RKO (cell line): Measurements from ENCODE around the gene SIAH1.
"Not testable (repeated sequence)": the region's sequence is repeated elsewhere in the genome, so short reads cannot be mapped to it uniquely, and the experiment has no call there.

ENCODE experiments used
- DNase-seq: peaks from one replicate; pipeline ENCODE4 v3.0.0-alpha.2; 2016; ENCODE audit warnings: low spot score

SIAH1 gene

DNA sequence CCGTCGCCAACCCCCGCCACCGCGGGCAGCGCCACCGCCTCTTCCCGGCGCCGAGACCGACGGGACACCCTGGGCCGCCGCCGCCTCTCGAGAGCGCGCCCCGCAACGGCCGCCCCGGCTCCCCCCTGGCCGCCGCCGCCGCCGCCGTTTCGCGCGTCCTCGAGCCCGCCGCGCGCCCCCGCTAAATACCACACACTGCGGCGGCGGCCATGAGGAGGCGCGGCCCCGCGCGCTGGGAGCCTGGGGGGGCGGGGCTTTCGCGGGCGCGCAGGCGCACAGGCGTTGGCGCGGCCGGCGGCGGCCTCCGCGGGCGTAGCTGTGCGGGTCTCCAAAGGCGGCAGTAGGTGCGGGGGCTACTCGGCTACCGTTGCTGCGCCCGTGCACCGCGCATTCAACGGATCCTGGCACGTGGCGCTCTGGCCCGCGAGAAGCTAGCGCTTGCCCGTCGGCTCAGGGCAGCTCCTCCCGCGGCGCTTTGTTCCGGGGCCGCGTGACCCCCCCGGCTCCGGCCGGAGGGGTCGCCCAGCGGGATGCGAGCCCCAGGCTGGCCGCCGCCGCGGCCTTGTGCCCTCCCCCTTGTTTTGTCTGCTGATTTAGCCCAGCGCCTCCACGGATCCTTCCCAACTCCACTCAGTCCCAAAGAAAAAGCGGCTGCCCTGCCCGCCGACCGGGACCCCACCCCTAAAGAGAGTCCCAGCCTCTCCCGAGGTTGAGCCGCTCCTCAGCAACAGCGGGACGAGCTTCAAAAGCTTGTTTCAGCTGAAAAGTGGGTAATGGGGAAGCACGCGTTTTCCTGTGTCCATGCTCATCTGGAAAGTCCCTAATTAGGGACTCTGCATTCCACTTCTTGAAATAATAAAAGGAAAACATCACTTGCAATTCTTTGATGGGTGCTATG is at the start of gene SIAH1:
TSS of gene SIAH1 (minus strand) at position 161 of the 898 bp plus-strand sequence. CDS start 22,985 bp downstream, outside the sequence.
- peak; percentile 81 for DNase-seq

- no peak for DNase-seq
Observed at GRCh38 chr16:48434653-48435317, 49.6 kb upstream of the SIAH1 start.

DNA sequence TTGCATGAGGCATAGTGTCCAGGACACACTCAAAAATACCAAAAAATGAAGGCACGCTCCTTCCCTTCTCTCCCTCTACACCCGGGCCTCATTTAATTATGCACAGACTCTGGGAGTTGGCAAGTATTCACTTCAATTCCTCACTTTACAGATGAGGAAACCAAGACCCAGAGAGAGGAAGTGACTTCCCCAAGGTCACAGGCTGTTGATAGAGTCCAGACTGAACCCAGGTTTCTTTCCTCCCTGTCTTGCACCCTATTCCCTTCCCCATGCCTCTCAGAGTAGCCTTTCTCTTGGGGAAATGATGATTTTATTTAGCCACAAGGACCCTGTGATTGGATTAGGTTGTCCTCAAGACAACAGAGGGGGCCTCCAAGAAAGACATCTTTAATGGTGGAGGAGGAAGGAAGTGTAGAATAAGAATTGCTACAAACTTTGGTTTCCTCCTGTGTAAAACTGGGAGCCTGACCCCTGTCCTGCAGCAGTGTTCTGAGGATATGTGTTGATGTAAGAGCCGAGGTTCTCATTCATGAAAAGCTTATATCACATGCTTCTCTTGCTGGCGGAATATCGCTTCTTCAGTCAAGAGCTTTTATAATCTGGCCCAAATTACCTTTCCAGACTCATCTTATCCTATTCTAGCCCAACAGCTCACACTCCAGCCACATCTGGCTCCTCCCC is 48.8 kb upstream of the SIAH1 start:
- DNase-seq: no peak

GRCh38 chr16:48433116-48433849 is 48.1 kb upstream of the SIAH1 start:
- DNase-seq: no peak

DNA sequence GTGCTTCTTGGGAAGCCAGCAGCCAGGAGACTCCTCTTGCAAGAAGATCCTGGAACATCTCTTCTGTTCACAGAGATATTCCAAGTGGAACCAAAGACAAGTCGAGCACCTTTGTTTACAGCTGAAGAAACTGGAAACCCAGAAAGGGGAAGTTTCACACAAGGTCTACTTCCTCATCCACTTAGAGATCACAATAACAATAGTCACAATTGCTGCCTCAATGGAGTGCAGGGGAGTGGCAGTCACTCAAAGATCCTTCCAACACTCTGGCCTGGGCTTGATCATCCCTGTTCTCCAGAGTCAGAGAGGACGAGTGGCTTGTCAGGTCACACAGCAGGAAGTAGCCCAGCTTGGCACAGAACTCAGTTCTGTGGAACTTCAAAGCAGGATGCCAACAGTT is 46.9 kb upstream of the SIAH1 start:
- no peak for DNase-seq

GRCh38 chr16:48430890-48431289 is 45.7 kb upstream of the SIAH1 start:
- DNase-seq: no peak

DNA sequence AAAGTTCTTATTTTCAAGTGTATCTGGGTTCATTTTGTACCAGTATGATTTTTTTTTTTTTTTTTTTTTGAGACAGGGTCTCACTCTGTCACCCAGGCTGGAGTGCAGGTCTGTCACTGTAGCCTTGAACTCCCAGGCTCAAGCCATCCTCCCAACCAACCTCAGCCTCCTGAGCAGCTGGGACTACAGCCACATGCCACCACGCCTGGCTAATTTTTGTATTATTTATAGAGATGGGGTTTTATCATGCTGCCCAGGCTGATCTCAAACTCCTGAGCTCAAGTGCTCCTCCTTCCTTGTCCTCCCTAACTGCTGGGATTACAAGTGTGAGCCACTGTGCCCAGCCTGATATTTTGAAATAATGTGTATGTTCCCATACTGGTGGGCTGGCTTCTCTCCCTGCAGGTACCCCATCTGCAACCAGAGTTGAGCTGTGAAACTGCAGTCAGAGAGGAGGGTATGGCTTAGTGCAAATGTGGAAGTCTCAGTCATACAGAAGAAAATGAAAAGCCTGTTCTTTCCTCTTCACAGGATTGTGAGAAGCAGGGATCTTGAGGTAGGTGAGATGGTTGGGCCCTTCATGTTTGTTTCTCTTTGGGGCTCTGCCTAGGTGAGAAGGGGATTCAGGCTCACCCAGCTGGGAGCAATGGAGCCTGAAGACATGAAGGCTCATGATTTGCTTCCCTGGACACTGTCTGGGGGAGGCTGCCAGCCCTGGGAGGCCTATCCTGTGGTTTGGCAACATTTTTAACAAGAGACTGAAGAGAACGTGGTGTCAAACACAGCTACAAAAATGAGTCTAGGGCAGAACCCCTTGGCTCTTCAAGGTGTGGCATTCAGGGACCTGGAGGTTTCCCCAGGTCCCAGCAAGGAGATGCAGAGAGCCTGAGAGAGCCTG is 41.3 kb upstream of the SIAH1 start:
- DNase-seq: no peak

- DNase-seq: no peak
Observed at GRCh38 chr16:48422537-48422936, 37.3 kb upstream of the SIAH1 start.

- DNase-seq: no peak
Observed at GRCh38 chr16:48421741-48422140, 36.5 kb upstream of the SIAH1 start.

GRCh38 chr16:48420437-48420836 is 35.2 kb upstream of the SIAH1 start:
- no peak for DNase-seq

GRCh38 chr16:48416617-48417016 is 31.4 kb upstream of the SIAH1 start:
- not testable (repeated sequence) for DNase-seq

- DNase-seq: no peak
Observed at GRCh38 chr16:48413272-48413671, 28.1 kb upstream of the SIAH1 start.

GRCh38 chr16:48409839-48410632 is 24.8 kb upstream of the SIAH1 start:
- DNase-seq: peak; percentile 27

GRCh38 chr16:48408688-48409087 is 23.5 kb upstream of the SIAH1 start:
- DNase-seq: no peak

DNA sequence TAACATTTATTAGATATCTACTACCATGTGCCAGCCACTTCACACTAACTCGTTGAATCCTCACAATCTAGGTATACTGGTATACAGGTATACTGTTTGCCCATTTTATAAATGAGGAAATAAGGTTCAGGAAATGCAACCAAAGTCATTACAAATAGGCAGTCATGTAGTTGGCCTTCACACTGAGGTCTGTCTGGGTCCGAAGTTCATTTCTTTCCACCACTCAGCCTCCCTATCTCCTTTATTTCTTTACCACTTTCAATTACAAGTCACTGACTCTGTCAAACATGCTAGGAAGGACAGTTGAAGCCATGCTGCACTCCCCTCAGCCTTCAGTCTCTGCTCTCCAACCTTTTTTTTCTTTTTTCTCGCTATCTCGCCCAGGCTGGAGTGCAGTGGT is 20.7 kb upstream of the SIAH1 start:
- no peak for DNase-seq

- DNase-seq: no peak
Observed at GRCh38 chr16:48405153-48405552, 19.9 kb upstream of the SIAH1 start.

DNA sequence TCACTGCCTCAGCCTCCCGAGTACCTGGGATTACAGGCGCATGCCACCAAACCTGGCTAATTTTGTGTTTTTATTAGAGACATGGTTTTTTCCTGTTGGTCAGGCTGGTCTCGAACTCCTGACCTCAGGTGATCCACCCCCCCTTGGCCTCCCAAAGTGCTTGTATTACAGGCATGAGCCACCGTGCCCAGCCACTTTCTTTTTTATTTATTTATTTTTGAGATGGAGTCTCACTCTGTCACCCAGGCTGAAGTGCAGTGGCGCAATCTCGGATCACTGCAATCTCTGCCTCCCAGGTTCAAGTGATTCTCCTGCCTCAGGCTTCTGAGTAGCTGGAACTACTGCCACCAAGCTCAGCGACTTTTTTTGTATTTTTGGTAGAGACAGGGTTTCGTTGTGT is 17.3 kb upstream of the SIAH1 start:
- not testable (repeated sequence) for DNase-seq

GRCh38 chr16:48395375-48395774 is 10.2 kb upstream of the SIAH1 start:
- no peak for DNase-seq

GRCh38 chr16:48394355-48394703 is 9.1 kb upstream of the SIAH1 start:
- DNase-seq: no peak
